HFFc6 (cell line): Measurements from ENCODE around the gene FAHD1. TPM values are rescaled to one million over a fixed set of nuclear protein-coding genes. Genes with fewer than 3 reads are reported as not detected.
A peak's percentile ranks its signal among the peaks of the same experiment; 100 is the strongest.

Source experiments
- DNase-seq: peaks from one replicate; pipeline ENCODE4 v3.0.0-alpha.2; 2018
- H3K27ac Mint-ChIP-seq: 2 replicates; pipeline ENCODE4 v1.8.0; 2020; ENCODE audit warnings: mild to moderate bottlenecking, mixed read lengths
- H3K27me3 Mint-ChIP-seq: 2 replicates; pipeline ENCODE4 v1.8.0; 2021; ENCODE audit warnings: mild to moderate bottlenecking, moderate library complexity, mixed read lengths; ENCODE audit not compliant: insufficient read depth
- H3K36me3 Mint-ChIP-seq: 2 replicates; pipeline ENCODE4 v1.8.0; 2021; ENCODE audit warnings: low read depth, mixed read lengths
- H3K4me1 Mint-ChIP-seq: 2 replicates; pipeline ENCODE4 v1.8.0; 2020; ENCODE audit warnings: low read depth, mixed read lengths
- H3K4me3 Mint-ChIP-seq: 2 replicates; pipeline ENCODE4 v1.8.0; 2020; ENCODE audit warnings: mild to moderate bottlenecking, moderate library complexity, mixed read lengths
- H3K9me3 Mint-ChIP-seq: 2 replicates; pipeline ENCODE4 v1.8.0; 2020; ENCODE audit warnings: mild to moderate bottlenecking, mixed read lengths
- total RNA-seq, 6 experiments: library from RNA; stranded (reverse); fragmentation: NEBNext Ultra II Directional; extraction: Animal tissue kit (Norgen Biotek cat#: 25700); gene quantifications; 2 replicates in 1 of 6; 3 replicates in 5 of 6; pipeline ENCODE4 v1.2.3, GENCODE V29; 2021
- TF ChIP-seq, protein P1 (sequence below): fragments of 200-600 bp; sonication (generic); IDR thresholded peaks from 2 replicates; pipeline ENCODE4 v1.5.0; 2021; ENCODE audit warnings: antibody characterized with exemption, mild to moderate bottlenecking

Gene FAHD1
- total RNA-seq, 6 experiments from 2014 or later: 29.4 to 40.7 (median 31.2) TPM

DNA sequence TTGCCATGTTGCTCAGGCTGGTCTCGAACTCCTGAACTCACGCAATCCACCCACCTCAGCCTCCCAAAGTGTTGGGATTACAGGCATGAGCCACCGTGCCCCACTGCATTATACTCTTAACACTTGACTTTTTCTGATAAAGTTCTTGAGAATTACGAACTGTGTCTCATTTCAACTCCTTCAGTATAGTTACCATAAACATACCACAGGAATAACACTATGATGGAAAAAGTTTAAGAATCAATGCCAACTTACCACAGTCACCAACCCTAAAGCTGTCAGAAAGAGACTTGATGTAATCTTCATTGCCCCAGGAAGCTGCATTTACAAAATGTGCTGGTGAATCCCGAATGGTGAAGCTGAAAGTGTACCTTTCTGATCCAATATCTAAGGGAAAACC is 34.7 kb downstream of the FAHD1 start:
- Mint-ChIP-seq H3K27me3 (peaks cover 37% of the 10 kb centered on the region), H3K4me3 (no peak overlapping the region), H3K9me3 (no peaks in the 10 kb centered on the region), H3K36me3 (no peaks in the 10 kb centered on the region), H3K27ac (no peak overlapping the region), H3K4me1 (no peaks in the 10 kb centered on the region)
- TF ChIP-seq, protein P1, sequence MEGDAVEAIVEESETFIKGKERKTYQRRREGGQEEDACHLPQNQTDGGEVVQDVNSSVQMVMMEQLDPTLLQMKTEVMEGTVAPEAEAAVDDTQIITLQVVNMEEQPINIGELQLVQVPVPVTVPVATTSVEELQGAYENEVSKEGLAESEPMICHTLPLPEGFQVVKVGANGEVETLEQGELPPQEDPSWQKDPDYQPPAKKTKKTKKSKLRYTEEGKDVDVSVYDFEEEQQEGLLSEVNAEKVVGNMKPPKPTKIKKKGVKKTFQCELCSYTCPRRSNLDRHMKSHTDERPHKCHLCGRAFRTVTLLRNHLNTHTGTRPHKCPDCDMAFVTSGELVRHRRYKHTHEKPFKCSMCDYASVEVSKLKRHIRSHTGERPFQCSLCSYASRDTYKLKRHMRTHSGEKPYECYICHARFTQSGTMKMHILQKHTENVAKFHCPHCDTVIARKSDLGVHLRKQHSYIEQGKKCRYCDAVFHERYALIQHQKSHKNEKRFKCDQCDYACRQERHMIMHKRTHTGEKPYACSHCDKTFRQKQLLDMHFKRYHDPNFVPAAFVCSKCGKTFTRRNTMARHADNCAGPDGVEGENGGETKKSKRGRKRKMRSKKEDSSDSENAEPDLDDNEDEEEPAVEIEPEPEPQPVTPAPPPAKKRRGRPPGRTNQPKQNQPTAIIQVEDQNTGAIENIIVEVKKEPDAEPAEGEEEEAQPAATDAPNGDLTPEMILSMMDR: no peak
- no peak for DNase-seq

DNA sequence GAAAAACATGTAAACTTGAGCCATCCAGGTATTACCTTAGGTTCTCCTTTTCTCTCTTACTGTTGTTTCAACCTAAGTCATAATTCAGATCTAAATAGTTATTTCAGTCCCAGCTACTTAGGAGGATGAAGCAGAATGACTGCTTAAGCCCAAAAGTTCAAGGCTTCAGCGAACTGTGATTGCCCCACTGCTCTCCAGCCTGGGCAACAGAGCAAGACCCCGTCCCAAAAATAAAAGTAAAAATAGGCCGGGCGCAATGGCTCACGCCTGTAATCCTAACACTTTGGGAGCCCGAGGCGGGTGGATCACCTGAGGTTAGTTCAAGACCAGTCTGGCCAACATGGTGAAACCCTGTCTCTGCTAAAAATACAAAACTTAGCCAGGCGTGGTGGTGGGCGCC is 35.4 kb downstream of the FAHD1 start:
- TF ChIP-seq, protein P1: no peak
- H3K27ac Mint-ChIP-seq: no peak overlapping the region
- no peak for DNase-seq
- no peaks in the 10 kb centered on the region for H3K9me3 Mint-ChIP-seq
- H3K4me1 Mint-ChIP-seq: no peaks in the 10 kb centered on the region
- no peaks in the 10 kb centered on the region for H3K36me3 Mint-ChIP-seq
- H3K4me3 Mint-ChIP-seq: no peak overlapping the region
- peaks cover 33% of the 10 kb centered on the region for H3K27me3 Mint-ChIP-seq

DNA sequence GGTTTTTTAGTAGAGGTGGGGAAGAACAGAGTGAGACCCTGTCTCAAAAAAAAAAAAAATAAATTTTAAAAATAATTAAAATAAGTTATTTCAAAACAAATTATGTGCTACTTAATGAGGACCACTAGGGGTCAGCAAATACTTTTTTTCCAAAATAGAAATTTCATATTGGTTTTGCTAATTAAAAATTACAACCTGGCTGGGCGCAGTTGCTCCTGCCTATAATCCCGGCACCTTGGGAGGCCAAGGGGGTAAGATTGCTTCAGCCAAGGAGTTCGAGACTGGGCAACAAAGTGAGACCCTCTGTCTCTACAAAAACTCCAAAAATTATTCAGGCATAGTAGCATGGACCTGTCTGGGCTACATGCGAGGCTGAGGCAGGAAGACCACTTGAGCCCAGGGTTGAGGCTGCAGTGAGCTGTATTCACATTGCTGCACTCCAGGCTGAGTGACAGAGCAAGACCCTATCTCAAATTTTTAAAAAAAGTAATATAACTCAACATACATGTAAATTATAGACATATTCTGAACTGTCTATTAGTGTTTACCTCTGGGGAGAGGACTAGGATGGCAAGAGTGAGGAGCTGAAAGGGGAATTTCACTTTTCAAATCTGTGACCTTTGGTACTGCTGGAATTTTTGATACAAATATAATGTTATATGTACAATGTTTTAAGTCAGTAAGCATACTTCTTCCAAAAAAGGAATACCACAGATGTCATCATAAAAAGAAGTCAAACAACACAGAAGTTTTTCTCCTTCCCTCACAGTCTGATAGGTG is 36.9 kb downstream of the FAHD1 start:
- Mint-ChIP-seq H3K36me3 (no peaks in the 10 kb centered on the region), H3K4me1 (no peaks in the 10 kb centered on the region), H3K27ac (no peak overlapping the region), H3K9me3 (no peaks in the 10 kb centered on the region), H3K27me3 (peaks cover 21% of the 10 kb centered on the region), H3K4me3 (no peak overlapping the region)
- TF ChIP-seq, protein P1: peak; percentile 92
- DNase-seq: peak; percentile 5

DNA sequence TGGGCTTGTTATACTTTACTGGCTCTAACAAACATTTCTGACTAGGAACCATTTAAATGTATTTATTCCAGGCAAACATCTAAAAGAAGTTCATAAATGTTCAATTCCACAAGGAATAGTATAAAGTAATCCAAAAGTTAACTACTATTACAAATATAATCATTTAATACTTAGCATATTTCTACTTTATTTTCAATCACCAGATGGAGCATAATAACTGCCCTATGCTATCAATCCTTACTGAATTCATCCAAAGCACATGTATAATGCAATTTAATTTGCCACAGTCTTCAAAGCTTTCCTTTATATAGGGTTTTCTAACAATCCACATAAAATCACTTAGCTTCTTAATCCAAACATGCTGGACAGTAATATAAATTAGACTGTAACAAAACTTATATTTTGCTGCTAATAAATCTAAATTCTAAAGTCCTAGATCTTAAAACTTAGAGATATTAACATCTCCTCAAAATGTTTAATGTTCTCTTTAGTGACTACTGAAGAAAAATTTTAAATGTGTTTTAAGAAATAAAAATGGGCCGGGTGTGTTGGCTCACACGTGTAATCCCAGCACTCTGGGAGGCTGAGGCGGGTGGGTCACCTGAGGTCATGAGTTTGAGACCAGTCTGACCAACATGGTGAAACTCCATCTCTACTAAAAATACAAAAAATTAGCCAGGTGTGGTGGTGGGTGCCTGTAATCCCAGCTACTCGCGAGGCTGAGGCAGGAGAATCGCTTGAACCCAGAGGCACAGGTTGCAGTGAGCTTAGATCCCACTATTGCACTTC is 39.1 kb downstream of the FAHD1 start:
- Mint-ChIP-seq H3K27me3 (peaks cover 10% of the 10 kb centered on the region), H3K4me1 (peaks cover 10% of the 10 kb centered on the region), H3K36me3 (no peaks in the 10 kb centered on the region), H3K4me3 (no peak overlapping the region), H3K27ac (no peak overlapping the region), H3K9me3 (no peaks in the 10 kb centered on the region)
- TF ChIP-seq, protein P1: no peak
- no peak for DNase-seq

DNA sequence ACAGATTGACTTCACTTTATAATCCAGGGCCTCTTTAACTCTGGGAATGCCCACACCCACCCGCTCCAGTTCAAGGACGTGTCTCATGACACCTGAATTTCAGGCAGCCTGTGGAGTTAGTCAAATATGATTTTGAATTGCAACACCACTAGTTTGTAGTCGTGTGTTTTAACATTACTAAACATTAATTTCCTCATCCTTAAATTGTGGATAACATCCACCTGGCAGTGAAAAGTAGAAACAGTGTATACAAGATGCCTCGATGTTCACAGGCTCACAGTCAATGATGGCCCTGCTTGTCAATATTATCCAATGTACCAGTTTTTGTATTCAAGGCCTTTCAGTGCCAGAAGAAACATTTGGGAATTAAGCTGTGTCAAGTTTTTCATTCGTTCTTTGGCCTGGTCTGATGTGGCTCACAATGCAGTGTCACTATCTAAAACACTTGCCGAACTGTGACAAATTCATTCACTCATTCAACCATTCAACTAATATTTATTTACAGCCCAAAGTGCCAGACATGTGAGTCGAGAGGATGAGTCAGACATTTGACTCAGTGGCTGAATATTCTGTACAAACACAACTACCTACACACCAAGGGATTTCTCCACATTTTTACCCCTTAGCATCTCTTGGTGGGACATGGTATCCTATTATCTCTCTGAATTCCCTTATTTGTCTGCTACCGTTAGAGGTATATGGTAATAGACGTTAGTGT is 43.5 kb downstream of the FAHD1 start:
- H3K4me3 Mint-ChIP-seq: no peak overlapping the region
- TF ChIP-seq, protein P1: no peak
- no peaks in the 10 kb centered on the region; the same call in 1 of the 2 replicates for H3K9me3 Mint-ChIP-seq
- peaks cover 20% of the 10 kb centered on the region for H3K27me3 Mint-ChIP-seq
- H3K36me3 Mint-ChIP-seq: no peaks in the 10 kb centered on the region
- peak; percentile 61 for DNase-seq
- no peak overlapping the region; the same call in 1 of the 2 replicates for H3K27ac Mint-ChIP-seq
- peaks cover 12% of the 10 kb centered on the region for H3K4me1 Mint-ChIP-seq
